ENCODE measurements around the gene MYL6B. TPM values are rescaled to one million over a fixed set of nuclear protein-coding genes. Genes with fewer than 3 reads are reported as not detected.

MYL6B gene
- polyA plus RNA-seq, 4 donors = 24.8 to 49.7 (median 29.9) TPM

GRCh38 chr12:56158029-56158925 lies 5.9 kb downstream of the MYL6B start, which contains the start of gene MYL6:
TSS of gene MYL6 (plus strand) at chr12:56158359. CDS start at chr12:56158402, 43 bp downstream.
- Histone ChIP-seq H3K4me3 (ENCODE audit: low read depth in 1 of 3, low read length in 3 of 3) (peak within 1 kb of the TSS; percentile 64 to 97 (median 81)), H3K36me3 (ENCODE audit: control insufficient read depth in 3 of 3, insufficient read depth in 2 of 3, low read depth in 1 of 3, low read length in 3 of 3) (peaks cover 18 to 56% (median 20%) of the 10 kb centered on the region in 3 donors), H3K4me1 (ENCODE audit: control insufficient read depth in 3 of 3, insufficient read depth in 2 of 3, low read depth in 1 of 3, low read length in 2 of 3) (peaks cover 4 to 45% (median 7%) of the 10 kb centered on the region in 3 donors), H3K27me3 (ENCODE audit: control insufficient read depth in 3 of 3, insufficient read depth in 3 of 3, low read length in 3 of 3) (no peaks in the 10 kb centered on the region), H3K27ac (ENCODE audit: low read depth in 1 of 3, low read length in 2 of 3) (peak within 1 kb of the TSS; percentile 92 to 100 (median 99)), H3K9me3 (ENCODE audit: control insufficient read depth in 2 of 2, insufficient read depth in 1 of 2, low read depth in 1 of 2, low read length in 1 of 2) (no peaks in the 10 kb centered on the region)
- FAIRE-seq (no peak), DNase-seq (peak; percentile 99)
- WGBS, 3 donors = 0% methylated on average over 23 to 30 of the region's 30 CpGs

GRCh38 chr12:56158926-56159461 lies 6.6 kb downstream of the MYL6B start:
- Histone ChIP-seq H3K36me3 (ENCODE audit: control insufficient read depth in 3 of 3, insufficient read depth in 2 of 3, low read depth in 1 of 3, low read length in 3 of 3) (peaks cover 20 to 63% (median 26%) of the 10 kb centered on the region in 3 donors), H3K27ac (ENCODE audit: low read depth in 1 of 3, low read length in 2 of 3) (peak overlapping the region; percentile 92 to 100 (median 99)), H3K4me3 (ENCODE audit: low read depth in 1 of 3, low read length in 3 of 3) (peak overlapping the region; percentile 64 to 97 (median 81)), H3K27me3 (ENCODE audit: control insufficient read depth in 3 of 3, insufficient read depth in 3 of 3, low read length in 3 of 3) (no peaks in the 10 kb centered on the region), H3K4me1 (ENCODE audit: control insufficient read depth in 3 of 3, insufficient read depth in 2 of 3, low read depth in 1 of 3, low read length in 2 of 3) (peaks cover 4 to 41% (median 7%) of the 10 kb centered on the region in 3 donors), H3K9me3 (ENCODE audit: control insufficient read depth in 2 of 2, insufficient read depth in 1 of 2, low read depth in 1 of 2, low read length in 1 of 2) (no peaks in the 10 kb centered on the region)
- peak; percentile 85 to 88 for DNase-seq
- FAIRE-seq = no peak
- WGBS, 3 donors = 0 to 1% (median 0%) methylated on average over 6 of the region's 6 CpGs

GRCh38 chr12:56159482-56160192 lies 7.2 kb downstream of the MYL6B start:
- H3K27ac ChIP-seq (ENCODE audit: low read depth in 1 of 3, low read length in 2 of 3) = peak overlapping the region; percentile 92 to 100 (median 99)
- H3K27me3 ChIP-seq (ENCODE audit: control insufficient read depth in 3 of 3, insufficient read depth in 3 of 3, low read length in 3 of 3) = no peaks in the 10 kb centered on the region
- peaks cover 24 to 65% (median 26%) of the 10 kb centered on the region in 3 donors for H3K36me3 ChIP-seq (ENCODE audit: control insufficient read depth in 3 of 3, insufficient read depth in 2 of 3, low read depth in 1 of 3, low read length in 3 of 3)
- WGBS, 3 donors = 6 to 14% (median 6%) methylated on average over 8 of the region's 8 CpGs
- no peaks in the 10 kb centered on the region for H3K9me3 ChIP-seq (ENCODE audit: control insufficient read depth in 2 of 2, insufficient read depth in 1 of 2, low read depth in 1 of 2, low read length in 1 of 2)
- H3K4me1 ChIP-seq (ENCODE audit: control insufficient read depth in 3 of 3, insufficient read depth in 2 of 3, low read depth in 1 of 3, low read length in 2 of 3) = peaks cover 4 to 41% (median 7%) of the 10 kb centered on the region in 3 donors
- peak overlapping the region; percentile 64 to 97 (median 81) for H3K4me3 ChIP-seq (ENCODE audit: low read depth in 1 of 3, low read length in 3 of 3)
- DNase-seq (peak; percentile 38 to 49), FAIRE-seq (no peak)

- 12 to 18% (median 17%) methylated on average over 7 of the region's 7 CpGs for WGBS, 3 donors
- Histone ChIP-seq H3K4me1 (ENCODE audit: control insufficient read depth in 3 of 3, insufficient read depth in 2 of 3, low read depth in 1 of 3, low read length in 2 of 3) (peaks cover 4 to 34% (median 6%) of the 10 kb centered on the region in 3 donors), H3K27ac (ENCODE audit: low read depth in 1 of 3, low read length in 2 of 3) (peak overlapping the region; percentile 92 to 100 (median 99)), H3K9me3 (ENCODE audit: control insufficient read depth in 2 of 2, insufficient read depth in 1 of 2, low read depth in 1 of 2, low read length in 1 of 2) (no peaks in the 10 kb centered on the region), H3K4me3 (ENCODE audit: low read depth in 1 of 3, low read length in 3 of 3) (peak overlapping the region; percentile 3 to 97 (median 64)), H3K36me3 (ENCODE audit: control insufficient read depth in 3 of 3, insufficient read depth in 2 of 3, low read depth in 1 of 3, low read length in 3 of 3) (peaks cover 26 to 67% (median 29%) of the 10 kb centered on the region in 3 donors), H3K27me3 (ENCODE audit: control insufficient read depth in 3 of 3, insufficient read depth in 3 of 3, low read length in 3 of 3) (no peaks in the 10 kb centered on the region)
- FAIRE-seq (no peak), DNase-seq (peak; percentile 35 to 61)
Observed at GRCh38 chr12:56160193-56160763, 7.9 kb downstream of the MYL6B start.

- Histone ChIP-seq H3K9me3 (ENCODE audit: control insufficient read depth in 2 of 2, insufficient read depth in 1 of 2, low read depth in 1 of 2, low read length in 1 of 2) (no peaks in the 10 kb centered on the region), H3K27me3 (ENCODE audit: control insufficient read depth in 3 of 3, insufficient read depth in 3 of 3, low read length in 3 of 3) (no peaks in the 10 kb centered on the region), H3K4me3 (ENCODE audit: low read depth in 1 of 3, low read length in 3 of 3) (peak overlapping the region in 2 of 3 donors; percentile 64 to 97), H3K27ac (ENCODE audit: low read depth in 1 of 3, low read length in 2 of 3) (peak overlapping the region; percentile 92 to 100 (median 99)), H3K36me3 (ENCODE audit: control insufficient read depth in 3 of 3, insufficient read depth in 2 of 3, low read depth in 1 of 3, low read length in 3 of 3) (peaks cover 27 to 67% (median 31%) of the 10 kb centered on the region in 3 donors), H3K4me1 (ENCODE audit: control insufficient read depth in 3 of 3, insufficient read depth in 2 of 3, low read depth in 1 of 3, low read length in 2 of 3) (peaks cover 0 to 30% (median 4%) of the 10 kb centered on the region in 3 donors)
- WGBS, 3 donors = 64 to 71% (median 70%) methylated on average over 10 to 11 of the region's 11 CpGs
- no peak for FAIRE-seq
- DNase-seq = no peak
Observed at GRCh38 chr12:56160894-56161689, 8.7 kb downstream of the MYL6B start.

GRCh38 chr12:56161690-56162351 lies 9.4 kb downstream of the MYL6B start:
- peak overlapping the region in 1 of 3 donors; percentile 100 for H3K27ac ChIP-seq (ENCODE audit: low read depth in 1 of 3, low read length in 2 of 3)
- DNase-seq (peak in 1 of 2 donors; percentile 9), FAIRE-seq (no peak)
- H3K36me3 ChIP-seq (ENCODE audit: control insufficient read depth in 3 of 3, insufficient read depth in 2 of 3, low read depth in 1 of 3, low read length in 3 of 3) = peaks cover 27 to 74% (median 31%) of the 10 kb centered on the region in 3 donors
- H3K4me3 ChIP-seq (ENCODE audit: low read depth in 1 of 3, low read length in 3 of 3) = no peak overlapping the region
- H3K27me3 ChIP-seq (ENCODE audit: control insufficient read depth in 3 of 3, insufficient read depth in 3 of 3, low read length in 3 of 3) = no peaks in the 10 kb centered on the region
- 72 to 82% (median 80%) methylated on average over 10 of the region's 10 CpGs for WGBS, 3 donors
- H3K4me1 ChIP-seq (ENCODE audit: control insufficient read depth in 3 of 3, insufficient read depth in 2 of 3, low read depth in 1 of 3, low read length in 2 of 3) = peaks cover 0 to 30% (median 4%) of the 10 kb centered on the region in 3 donors
- no peaks in the 10 kb centered on the region for H3K9me3 ChIP-seq (ENCODE audit: control insufficient read depth in 2 of 2, insufficient read depth in 1 of 2, low read depth in 1 of 2, low read length in 1 of 2)
